Right atrium auricular region (tissue), 2 donors: ENCODE data around the gene ATP6AP2. TPM values are rescaled to one million over a fixed set of nuclear protein-coding genes. Genes with fewer than 3 reads are reported as not detected.
"Not testable (repeated sequence)": the region's sequence is repeated elsewhere in the genome, so short reads cannot be mapped to it uniquely, and the experiment has no call there.

Experiments used
- DNase-seq: peaks from one replicate; pipeline ENCODE4 v3.0.0-alpha.2; 2019; ENCODE audit warnings: low spot score
- H3K27ac ChIP-seq, 2 donors: fragments of 200-600 bp; sonication (generic); 1 replicate in 1 of 2; 2 replicates in 1 of 2; pipeline ENCODE4 v1.5.1; 2016 to 2019
- H3K27me3 ChIP-seq, 2 donors: fragments of 200-600 bp; sonication (generic); one replicate each; pipeline versions ENCODE4 v1.5.1 to v1.6.0; 2017 to 2019
- H3K36me3 ChIP-seq: fragments of 200-600 bp; sonication (generic); one replicate; pipeline ENCODE4 v1.5.1; 2016
- H3K4me1 ChIP-seq, 2 donors: fragments of 200-600 bp; sonication (generic); one replicate each; pipeline versions ENCODE4 v1.5.1 to v1.6.0; 2017 to 2019
- H3K4me3 ChIP-seq, 2 donors: fragments of 200-600 bp; sonication (generic); 1 replicate in 1 of 2; 2 replicates in 1 of 2; pipeline ENCODE4 v1.5.1; 2017 to 2019; ENCODE audit warnings: mild to moderate bottlenecking in 1 of 2, moderate library complexity in 1 of 2
- H3K9me3 ChIP-seq, 2 donors: fragments of 200-600 bp; sonication (generic); one replicate each; pipeline ENCODE4 v1.5.1; 2019
- total RNA-seq, 2 donors: library from RNA; depleted of rRNA; stranded (reverse); fragments of >200 nt; gene quantifications; one replicate each; pipeline ENCODE4 v1.1.0, GENCODE V29; 2016
- TF ChIP-seq, protein P1 (sequence below), 2 donors: fragments of 200-600 bp; sonication (generic); IDR thresholded peaks; one replicate each; pipeline ENCODE4 v1.5.1; 2019; ENCODE audit warnings: antibody characterized with exemption in 2 of 2

ATP6AP2 gene
- total RNA-seq, 2 donors from 2014 or later, result 50.9 to 52.8 TPM

GRCh38 chrX:40579900-40580536 is 752 bp upstream of the ATP6AP2 start:
- Histone ChIP-seq H3K27me3 (no peaks in the 10 kb centered on the region), H3K4me3 (peak overlapping the region; percentile 63 to 75), H3K9me3 (no peaks in the 10 kb centered on the region), H3K4me1 (peaks cover 0 to 10% of the 10 kb centered on the region in 2 donors), H3K27ac (peak overlapping the region; percentile 84 to 88), H3K36me3 (no peaks in the 10 kb centered on the region)
- DNase-seq, result no peak
- TF ChIP-seq, protein P1, sequence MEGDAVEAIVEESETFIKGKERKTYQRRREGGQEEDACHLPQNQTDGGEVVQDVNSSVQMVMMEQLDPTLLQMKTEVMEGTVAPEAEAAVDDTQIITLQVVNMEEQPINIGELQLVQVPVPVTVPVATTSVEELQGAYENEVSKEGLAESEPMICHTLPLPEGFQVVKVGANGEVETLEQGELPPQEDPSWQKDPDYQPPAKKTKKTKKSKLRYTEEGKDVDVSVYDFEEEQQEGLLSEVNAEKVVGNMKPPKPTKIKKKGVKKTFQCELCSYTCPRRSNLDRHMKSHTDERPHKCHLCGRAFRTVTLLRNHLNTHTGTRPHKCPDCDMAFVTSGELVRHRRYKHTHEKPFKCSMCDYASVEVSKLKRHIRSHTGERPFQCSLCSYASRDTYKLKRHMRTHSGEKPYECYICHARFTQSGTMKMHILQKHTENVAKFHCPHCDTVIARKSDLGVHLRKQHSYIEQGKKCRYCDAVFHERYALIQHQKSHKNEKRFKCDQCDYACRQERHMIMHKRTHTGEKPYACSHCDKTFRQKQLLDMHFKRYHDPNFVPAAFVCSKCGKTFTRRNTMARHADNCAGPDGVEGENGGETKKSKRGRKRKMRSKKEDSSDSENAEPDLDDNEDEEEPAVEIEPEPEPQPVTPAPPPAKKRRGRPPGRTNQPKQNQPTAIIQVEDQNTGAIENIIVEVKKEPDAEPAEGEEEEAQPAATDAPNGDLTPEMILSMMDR (IDR thresholded peaks at IDR 0.05), result no peak

- no peaks in the 10 kb centered on the region for H3K36me3 ChIP-seq
- no peaks in the 10 kb centered on the region for H3K9me3 ChIP-seq
- H3K4me1 ChIP-seq, result peaks cover 0 to 10% of the 10 kb centered on the region in 2 donors
- peak overlapping the region; percentile 84 to 88 for H3K27ac ChIP-seq
- TF ChIP-seq, protein P1 (IDR thresholded peaks at IDR 0.05), result no peak
- no peak for DNase-seq
- H3K27me3 ChIP-seq, result no peaks in the 10 kb centered on the region
- H3K4me3 ChIP-seq, result peak overlapping the region; percentile 63 to 75
Observed at GRCh38 chrX:40581336-40581920, 658 bp downstream of the ATP6AP2 start.

- not testable (repeated sequence) for H3K36me3 ChIP-seq, H3K27me3 ChIP-seq, H3K9me3 ChIP-seq, DNase-seq, H3K27ac ChIP-seq, H3K4me3 ChIP-seq
- H3K4me1 ChIP-seq, result peaks cover 0 to 10% of the 10 kb centered on the region in 2 donors
Observed at GRCh38 chrX:40582178-40582577, 1.4 kb downstream of the ATP6AP2 start.

GRCh38 chrX:40582811-40583210 is 2.0 kb downstream of the ATP6AP2 start:
- no peak overlapping the region for H3K4me3 ChIP-seq
- H3K27me3 ChIP-seq, result no peaks in the 10 kb centered on the region
- no peak overlapping the region for H3K27ac ChIP-seq
- TF ChIP-seq, protein P1 (IDR thresholded peaks at IDR 0.05), result no peak
- H3K36me3 ChIP-seq, result no peaks in the 10 kb centered on the region
- peaks cover 0 to 10% of the 10 kb centered on the region in 2 donors for H3K4me1 ChIP-seq
- DNase-seq, result no peak
- H3K9me3 ChIP-seq, result no peaks in the 10 kb centered on the region

DNA sequence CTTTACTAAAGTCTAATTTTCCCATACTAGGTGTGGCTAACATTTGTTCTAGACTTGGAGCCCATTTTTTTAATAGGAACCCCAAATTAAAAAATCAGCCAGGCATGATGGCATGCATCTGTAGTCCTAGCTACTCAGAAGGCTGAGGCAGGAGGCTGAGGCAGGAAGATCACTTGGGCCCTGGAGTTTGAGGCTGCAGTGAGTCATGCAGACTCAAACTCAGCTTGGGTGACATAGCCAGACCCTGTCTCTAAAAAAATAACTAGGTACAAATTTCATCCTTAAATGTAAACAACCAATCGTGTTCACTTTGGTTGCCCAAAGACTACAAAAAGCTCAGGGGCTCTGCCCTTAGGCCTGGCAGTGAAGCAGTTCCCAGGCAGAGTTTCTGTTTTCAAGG is 6.9 kb downstream of the ATP6AP2 start:
- H3K4me1 ChIP-seq, DNase-seq, H3K27me3 ChIP-seq, H3K9me3 ChIP-seq, H3K4me3 ChIP-seq, H3K27ac ChIP-seq: not testable (repeated sequence)
- peaks cover 15% of the 10 kb centered on the region for H3K36me3 ChIP-seq

DNA sequence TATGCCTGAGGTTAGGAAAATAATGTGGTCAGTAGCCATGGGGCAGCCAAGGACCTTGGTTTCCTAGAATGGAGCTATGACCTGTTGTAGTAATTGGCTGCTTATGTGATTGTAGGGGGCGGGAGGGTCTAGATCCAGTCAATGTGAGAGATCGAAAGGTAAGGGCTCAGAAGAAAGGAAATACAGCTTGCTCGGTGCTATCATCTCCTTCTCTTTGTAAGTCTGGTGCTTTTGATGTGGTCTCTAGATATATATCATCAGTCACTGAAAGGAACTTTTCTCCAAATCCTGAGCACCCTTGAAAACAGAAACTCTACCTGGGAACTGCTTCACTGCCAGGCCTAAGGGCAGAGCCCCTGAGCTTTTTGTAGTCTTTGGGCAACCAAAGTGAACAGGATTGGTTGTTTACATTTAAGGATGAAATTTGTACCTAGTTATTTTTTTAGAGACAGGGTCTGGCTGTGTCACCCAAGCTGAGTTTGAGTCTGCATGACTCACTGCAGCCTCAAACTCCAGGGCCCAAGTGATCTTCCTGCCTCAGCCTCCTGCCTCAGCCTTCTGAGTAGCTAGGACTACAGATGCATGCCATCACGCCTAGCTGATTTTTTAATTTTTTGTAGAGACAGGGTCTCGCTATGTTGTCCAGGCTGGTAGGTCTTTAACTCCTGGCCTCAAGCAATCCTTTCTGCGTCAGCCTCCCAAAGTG is 9.0 kb downstream of the ATP6AP2 start:
- H3K36me3 ChIP-seq, result peaks cover 27% of the 10 kb centered on the region
- not testable (repeated sequence) for H3K9me3 ChIP-seq, DNase-seq

GRCh38 chrX:40603446-40603845 is 22.7 kb downstream of the ATP6AP2 start:
- no peaks in the 10 kb centered on the region for H3K27me3 ChIP-seq
- peaks cover 6% of the 10 kb centered on the region for H3K36me3 ChIP-seq
- no peaks in the 10 kb centered on the region for H3K4me1 ChIP-seq
- no peak for DNase-seq
- TF ChIP-seq, protein P1 (IDR thresholded peaks at IDR 0.05), result no peak
- no peaks in the 10 kb centered on the region for H3K9me3 ChIP-seq
- no peak overlapping the region for H3K27ac ChIP-seq
- no peak overlapping the region for H3K4me3 ChIP-seq

More for the DNA sequence above, 9.0 kb downstream of the ATP6AP2 start:
- H3K27ac ChIP-seq, H3K4me3 ChIP-seq, H3K4me1 ChIP-seq, H3K27me3 ChIP-seq: not testable (repeated sequence)
